Erythroblast (primary cell): ENCODE data around the gene FZR1.
"Not testable (repeated sequence)": the region's sequence is repeated elsewhere in the genome, so short reads cannot be mapped to it uniquely, and the experiment has no call there.

ENCODE experiments used
- DNase-seq, 2 experiments: peaks; one replicate each; lab custom pipeline; 2025; lab: John Stamatoyannopoulos, UW
- GATA1 ChIP-seq: IDR thresholded peaks from 2 replicates; pipeline ENCODE4 v1.6.1; 2011; ENCODE audit warnings: low read depth, mild to moderate bottlenecking, control low read depth, low read length, moderate library complexity
- POLR2A ChIP-seq: IDR thresholded peaks from 2 replicates; pipeline ENCODE4 v1.6.1; 2011; ENCODE audit warnings: mild to moderate bottlenecking, low read length

FZR1 gene

DNA sequence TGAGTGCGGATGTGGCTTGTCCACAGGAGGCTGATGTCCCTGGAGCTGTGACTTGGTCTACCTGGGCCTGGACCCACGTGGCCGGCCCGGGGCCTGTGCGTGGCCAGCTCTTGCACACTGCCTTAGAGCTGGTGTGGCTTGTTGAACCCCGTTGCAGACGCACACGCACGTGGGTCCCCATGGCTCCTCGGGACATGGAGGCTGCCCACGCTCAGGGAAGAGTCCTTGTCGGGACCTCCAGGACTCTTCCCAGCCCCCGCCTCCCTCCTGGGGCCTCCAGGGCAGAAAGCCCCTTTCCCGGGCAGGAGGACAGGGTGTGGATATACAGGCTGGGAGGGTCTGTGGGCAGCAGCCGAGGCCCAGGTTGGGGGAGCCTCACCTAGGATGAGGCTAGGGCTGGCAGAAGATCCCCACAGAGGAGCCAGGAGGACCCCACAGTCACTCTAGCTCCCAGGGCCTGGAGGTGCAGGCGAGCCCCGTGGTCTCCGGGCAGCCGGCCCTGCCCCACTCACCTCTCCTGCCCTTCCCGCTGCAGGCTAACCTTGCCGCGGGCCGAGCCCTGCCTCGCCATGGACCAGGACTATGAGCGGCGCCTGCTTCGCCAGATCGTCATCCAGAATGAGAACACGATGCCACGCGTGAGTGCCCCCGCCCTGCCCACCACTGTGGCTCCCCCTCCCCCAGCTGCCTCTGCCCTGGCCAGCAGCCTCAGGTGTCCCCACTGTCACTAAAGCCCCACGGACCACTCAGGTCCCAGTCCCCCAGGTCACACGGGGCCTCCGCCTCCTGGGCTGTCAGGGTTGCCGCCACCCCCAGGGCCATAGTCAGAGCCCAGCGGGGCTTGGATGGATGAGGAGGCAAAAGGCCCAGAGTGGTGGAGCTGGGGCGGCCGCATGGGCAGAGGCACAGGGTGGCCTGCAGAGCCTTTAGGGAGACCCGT is 16.6 kb downstream of the FZR1 start:
- no peak for TF ChIP-seq GATA1
- TF ChIP-seq POLR2A, result no peak
- DNase-seq, result no peak

DNA sequence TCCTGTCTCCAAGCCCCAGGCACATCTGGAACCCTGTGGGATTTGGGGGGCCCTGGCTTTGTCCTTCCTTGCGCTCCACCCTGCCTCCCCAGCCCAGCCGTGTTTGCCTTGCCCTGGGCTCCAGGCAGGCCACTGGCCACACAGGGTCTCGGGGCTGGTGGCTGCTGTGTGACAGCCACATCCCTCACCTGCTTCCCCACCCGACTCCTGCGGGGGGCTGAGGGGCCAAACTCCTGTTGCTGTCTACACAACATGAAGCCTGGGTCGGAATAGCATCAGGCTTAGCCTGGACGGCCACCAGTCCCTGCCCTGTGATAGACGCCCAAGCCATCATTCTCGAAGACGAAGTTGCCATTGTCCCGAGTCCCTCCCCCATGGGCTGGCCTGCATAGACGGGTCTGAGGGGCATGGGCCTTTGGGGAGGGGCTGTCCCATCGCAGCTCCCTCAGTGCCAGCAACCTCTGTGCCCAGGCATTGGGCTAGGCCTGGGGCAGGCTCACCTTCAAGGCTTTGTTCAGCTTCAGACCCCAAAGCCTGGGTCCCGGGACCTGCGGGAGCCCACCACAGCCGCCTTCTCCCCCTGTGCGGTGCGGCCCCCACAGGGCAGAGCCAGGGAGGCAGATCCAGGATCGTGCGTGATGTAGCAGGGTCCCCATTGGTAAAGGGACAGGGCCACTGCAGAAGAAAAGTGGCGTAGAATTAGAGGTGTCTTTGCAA is 17.4 kb downstream of the FZR1 start:
- TF ChIP-seq POLR2A (no peak), GATA1 (no peak)
- no peak for DNase-seq

DNA sequence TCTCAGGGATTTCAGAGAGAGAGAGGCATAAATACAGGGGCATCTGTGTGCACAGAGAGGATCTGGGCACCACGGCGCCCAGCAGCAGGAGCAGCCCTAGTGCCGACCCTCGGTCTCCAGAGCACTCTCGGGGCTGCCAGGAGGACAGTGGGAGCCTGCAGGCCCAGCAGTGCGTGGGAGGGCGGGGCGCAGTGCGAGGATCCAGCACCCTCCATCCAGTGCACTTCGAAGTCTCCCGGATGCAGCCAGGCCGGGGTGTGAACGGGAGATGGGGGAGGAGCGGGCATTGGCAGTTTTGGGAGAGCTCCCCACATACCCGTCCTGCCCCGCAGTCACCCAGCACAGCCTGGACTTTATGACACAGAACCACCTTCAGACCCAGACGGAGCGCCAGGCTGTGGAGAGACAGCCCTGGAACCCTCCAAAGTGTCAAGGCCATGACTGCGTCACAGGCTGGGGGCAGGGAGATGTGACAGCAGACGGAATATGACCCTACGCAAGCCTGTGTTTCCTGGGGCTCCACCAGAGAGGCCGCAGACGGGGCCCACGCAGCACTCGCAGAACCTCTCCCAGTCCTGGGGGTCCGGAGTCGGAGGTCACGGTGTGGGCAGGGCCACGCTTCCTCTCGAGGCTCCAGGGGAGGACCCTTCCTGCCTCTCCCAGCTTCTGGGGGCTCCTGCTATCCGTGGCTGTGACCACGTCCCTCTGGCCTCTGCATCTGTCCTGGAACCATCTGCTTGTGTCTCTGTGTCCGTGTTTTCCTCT is 18.1 kb downstream of the FZR1 start:
- no peak for DNase-seq
- no peak for TF ChIP-seq POLR2A
- no peak for TF ChIP-seq GATA1

DNA sequence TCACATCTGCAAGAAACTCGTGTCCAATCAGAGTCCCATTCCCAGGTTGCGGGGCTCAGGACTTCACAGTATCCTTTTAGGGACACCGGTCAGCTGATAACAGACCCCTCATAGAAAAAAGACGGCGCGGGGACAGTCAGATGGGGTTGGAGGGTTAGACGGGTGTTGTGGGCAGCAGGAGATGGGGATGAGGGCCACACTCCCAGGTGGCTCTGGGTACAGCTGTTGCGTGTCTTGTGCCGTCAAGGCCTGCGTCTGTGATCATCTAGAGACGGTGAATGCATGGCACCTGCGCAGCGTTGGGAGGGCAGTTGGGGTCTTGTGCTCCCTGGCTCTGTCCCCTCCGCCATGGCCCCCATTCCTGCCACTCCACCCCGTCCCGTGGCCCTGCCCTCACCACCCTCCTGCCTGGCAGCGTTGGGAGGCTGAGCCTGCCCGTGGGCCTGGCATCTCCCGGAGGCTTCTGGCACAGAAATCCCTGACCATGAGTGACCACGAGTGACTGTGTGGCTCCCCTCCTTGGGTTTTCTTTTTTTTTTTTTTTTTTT is 18.9 kb downstream of the FZR1 start:
- no peak for TF ChIP-seq GATA1
- TF ChIP-seq POLR2A, result no peak
- no peak for DNase-seq

DNA sequence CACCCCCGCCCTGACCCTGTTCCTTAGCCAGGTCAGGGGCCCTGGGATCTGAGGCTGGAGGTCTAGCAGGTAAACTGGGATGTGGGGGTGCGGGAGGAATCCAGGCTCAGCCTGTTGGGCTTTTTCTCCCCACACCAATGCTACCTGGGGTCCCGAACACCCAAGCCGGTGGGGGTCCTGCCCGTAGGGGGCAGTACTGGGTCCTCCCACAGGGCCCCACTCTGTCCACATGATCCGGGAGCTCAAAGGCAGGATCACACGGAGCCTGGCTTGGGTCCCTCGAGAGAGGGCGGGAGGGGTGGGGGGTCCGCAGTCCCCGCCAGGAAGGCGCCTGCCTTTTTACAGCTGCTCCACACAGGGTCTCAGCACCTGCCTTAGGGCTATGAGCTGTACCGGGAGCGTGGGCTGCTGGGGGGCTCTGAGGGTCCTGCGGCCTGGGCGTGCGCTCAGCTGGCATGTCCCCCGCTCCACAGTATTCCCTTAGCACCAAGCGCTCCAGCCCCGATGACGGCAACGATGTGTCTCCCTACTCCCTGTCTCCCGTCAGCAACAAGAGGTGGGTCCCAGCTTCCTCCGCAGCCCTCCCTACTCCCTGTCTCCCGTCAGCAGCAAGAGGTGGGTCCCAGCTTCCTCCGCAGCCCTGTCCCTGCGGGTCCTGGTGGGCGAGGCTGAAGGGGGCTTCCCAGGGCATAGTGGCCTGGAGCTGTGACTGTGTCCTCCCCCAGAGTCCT is 20.6 kb downstream of the FZR1 start:
- DNase-seq, result no peak
- TF ChIP-seq POLR2A (no peak), GATA1 (no peak)

DNA sequence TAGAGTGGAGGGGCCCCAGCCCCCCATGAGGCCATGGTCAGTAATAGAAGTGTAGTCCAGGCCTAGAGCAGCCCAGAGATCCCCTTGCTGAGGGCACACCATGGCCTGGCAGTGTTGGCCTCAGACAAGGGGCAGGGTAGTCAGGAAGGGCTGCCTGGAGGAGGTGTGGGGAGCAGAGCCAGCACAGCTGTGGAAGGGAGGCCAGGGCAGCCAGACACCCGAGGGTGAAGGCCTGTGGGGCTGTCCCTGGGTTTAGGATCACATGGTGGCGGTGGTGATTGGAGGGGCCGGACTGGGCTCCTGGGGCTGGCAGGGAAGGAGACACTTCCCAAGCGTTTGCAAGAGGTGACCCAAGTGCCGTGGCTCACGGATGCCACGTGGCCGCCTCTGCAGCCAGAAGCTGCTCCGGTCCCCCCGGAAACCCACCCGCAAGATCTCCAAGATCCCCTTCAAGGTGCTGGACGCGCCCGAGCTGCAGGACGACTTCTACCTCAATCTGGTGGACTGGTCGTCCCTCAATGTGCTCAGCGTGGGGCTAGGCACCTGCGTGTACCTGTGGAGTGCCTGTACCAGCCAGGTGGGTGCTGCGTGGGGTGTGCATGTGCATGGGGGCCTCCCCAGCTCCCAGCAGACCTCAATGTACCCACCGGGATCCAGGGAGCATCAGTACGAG is 21.3 kb downstream of the FZR1 start:
- TF ChIP-seq POLR2A (no peak), GATA1 (no peak)
- no peak for DNase-seq

DNA sequence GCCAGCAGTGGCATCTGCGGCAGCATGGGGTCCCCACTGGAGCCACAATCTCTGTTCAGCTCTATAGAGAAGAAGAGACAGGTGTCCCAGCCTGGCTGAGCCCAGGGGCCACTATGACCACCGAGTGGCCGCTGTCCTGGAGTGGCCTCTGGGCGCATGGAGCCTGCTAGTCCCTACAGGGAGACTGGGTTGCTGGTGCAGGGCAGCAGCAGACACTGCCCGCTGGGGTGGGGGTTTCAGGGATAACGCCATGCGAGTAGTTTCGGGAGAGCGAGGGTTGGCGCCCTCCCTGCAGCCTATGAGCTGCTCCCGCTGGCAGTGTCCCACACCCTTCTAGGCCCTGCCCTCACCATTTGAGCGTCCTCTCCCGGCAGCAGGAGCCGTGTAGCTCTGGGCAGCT is 22.0 kb downstream of the FZR1 start:
- TF ChIP-seq GATA1 (no peak), POLR2A (no peak)

DNA sequence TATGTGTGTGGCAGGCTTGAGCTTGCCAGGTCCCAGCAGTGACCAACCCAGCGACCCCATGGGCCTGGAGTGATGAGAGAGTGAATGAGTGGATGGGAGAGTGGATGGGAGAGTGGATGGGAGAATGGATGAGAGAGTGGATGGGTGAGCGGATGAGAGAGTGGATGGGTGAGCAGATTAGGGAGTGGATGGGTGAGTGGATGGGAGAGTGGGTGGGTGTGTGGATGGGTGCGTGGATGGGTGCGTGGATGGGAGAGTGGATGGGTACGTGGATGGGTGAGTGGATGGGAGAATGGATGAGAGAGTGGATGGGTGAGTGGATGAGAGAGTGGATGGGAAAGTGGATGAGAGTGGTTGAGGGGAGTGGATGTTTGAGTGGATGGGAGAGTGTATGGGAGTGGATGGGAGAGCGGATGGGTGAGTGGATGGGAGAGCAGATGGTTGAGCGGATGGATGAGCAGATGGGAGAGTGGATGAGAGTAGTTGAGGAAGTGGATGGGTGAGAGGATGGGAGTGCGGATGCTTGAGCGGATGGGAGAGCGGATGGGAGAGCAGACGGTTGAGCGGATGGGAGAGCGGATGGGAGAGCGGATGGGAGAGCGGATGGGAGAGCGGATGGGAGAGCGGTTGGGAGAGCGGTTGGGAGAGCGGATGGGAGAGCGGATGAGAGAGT is 22.6 kb downstream of the FZR1 start:
- TF ChIP-seq POLR2A, result no peak
- no peak for TF ChIP-seq GATA1
- no peak for DNase-seq

More for the DNA sequence above, 22.0 kb downstream of the FZR1 start:
- no peak for DNase-seq

DNA sequence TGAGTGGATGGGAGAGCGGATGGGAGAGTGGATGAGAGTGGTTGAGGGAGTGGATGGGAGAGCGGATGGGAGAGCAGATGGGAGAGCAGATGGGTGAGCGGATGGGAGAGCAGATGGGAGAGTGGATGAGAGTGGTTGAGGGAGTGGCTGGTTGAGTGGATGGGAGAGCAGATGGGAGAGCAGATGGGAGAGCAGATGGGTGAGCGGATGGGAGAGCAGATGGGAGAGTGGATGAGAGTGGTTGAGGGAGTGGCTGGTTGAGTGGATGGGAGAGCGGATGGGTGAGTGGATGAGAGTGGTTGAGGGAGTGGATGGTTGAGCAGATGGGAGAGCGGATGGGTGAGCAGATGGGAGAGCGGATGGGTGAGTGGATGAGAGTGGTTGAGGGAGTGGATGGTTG is 23.2 kb downstream of the FZR1 start:
- not testable (repeated sequence) for DNase-seq

DNA sequence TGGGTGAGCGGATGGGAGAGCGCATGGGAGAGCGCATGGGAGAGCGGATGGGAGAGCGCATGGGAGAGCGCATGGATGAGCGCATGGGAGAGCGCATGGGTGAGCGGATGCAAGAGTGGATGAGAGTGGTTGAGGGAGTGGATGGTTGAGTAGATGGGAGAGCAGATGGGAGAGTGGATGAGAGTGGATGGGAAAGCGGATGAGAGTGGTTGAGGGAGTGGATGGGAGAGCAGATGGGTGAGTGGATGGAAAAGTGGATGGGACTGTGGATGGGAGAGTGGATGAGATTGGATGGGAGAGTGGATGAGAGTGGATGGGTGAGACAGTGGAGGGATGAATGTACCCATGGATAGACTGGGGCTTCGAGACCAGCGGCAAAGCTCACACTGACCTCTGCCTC is 24.3 kb downstream of the FZR1 start:
- TF ChIP-seq GATA1, result no peak
- TF ChIP-seq POLR2A, result no peak
- DNase-seq, result no peak

DNA sequence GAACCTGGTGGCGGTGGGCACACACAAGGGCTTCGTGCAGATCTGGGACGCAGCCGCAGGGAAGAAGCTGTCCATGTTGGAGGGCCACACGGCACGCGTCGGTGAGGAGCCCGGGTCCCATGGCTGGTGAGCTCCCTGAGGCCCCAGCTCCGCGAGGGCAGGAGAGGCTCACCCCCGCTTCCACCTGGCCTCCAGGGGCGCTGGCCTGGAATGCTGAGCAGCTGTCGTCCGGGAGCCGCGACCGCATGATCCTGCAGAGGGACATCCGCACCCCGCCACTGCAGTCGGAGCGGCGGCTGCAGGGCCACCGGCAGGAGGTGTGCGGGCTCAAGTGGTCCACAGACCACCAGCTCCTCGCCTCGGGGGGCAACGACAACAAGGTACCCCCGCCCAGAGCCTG is 25.6 kb downstream of the FZR1 start:
- TF ChIP-seq POLR2A, result no peak
- TF ChIP-seq GATA1, result no peak
- DNase-seq, result no peak
